Adrenal gland (tissue), 12 donors: ENCODE measurements around the gene WDR38. TPM values are rescaled to one million over a fixed set of nuclear protein-coding genes. Genes with fewer than 3 reads are reported as not detected.

Experiments
- DNase-seq, 7 donors: peaks; one replicate each; pipeline ENCODE4 v3.0.0-alpha.2; 2019 to 2020
- H3K27ac ChIP-seq, 5 donors: fragments of 200-600 bp; sonication (generic) in 4 of 5; 1 replicate in 3 of 5; 2 replicates in 2 of 5; pipeline versions ENCODE4 v1.5.1 to v1.8.0; 2016 to 2020; ENCODE audit warnings: mild to moderate bottlenecking in 1 of 5
- H3K27me3 ChIP-seq: fragments of 200-600 bp; 2 replicates; pipeline ENCODE4 v1.8.0; 2021
- H3K36me3 ChIP-seq, 2 donors: fragments of 200-600 bp; replicated peaks in 1 of 2; 1 replicate in 1 of 2; 2 replicates in 1 of 2; pipeline versions ENCODE4 v1.5.1 to v1.8.0; 2018 to 2022
- H3K4me1 ChIP-seq, 2 donors: fragments of 200-600 bp; replicated peaks in 1 of 2; 1 replicate in 1 of 2; 2 replicates in 1 of 2; pipeline versions ENCODE4 v1.5.1 to v1.8.0; 2018 to 2021
- H3K4me3 ChIP-seq, 4 donors: fragments of 200-600 bp; sonication (generic) in 3 of 4; one replicate each; pipeline ENCODE4 v1.5.1; 2016 to 2018
- H3K9me3 ChIP-seq, 3 donors: fragments of 200-600 bp; sonication (generic) in 1 of 3; replicated peaks in 1 of 3; 1 replicate in 2 of 3; 2 replicates in 1 of 3; pipeline versions ENCODE4 v1.5.1 to v1.8.0; 2016 to 2021
- POLR2A ChIP-seq, 2 donors: fragments of 450-650 bp; IDR thresholded peaks; one replicate each; pipeline ENCODE4 v1.6.1; 2017; ENCODE audit warnings: antibody characterized with exemption in 2 of 2, mild to moderate bottlenecking in 2 of 2, moderate library complexity in 1 of 2
- WGBS, 4 donors: extraction: QIAGEN DNeasy Blood & Tissue Kit in 2 of 4; methylation state at CpG; one replicate each; pipeline versions ENCODE4 v1.1.5 to v1.1.7; 2013 to 2017; 5-methylcytosine and 5-hydroxymethylcytosine counted together
- intact Hi-C, 2 donors: fragments of 100-400 bp; cut with DNase I; formaldehyde crosslinking; loops; one replicate each; pipeline versions ENCODE4 v1.14.1 to v1.15.0; 2022 to 2023
- polyA plus RNA-seq, 3 donors: library from polyadenylated mRNA; stranded (reverse); fragments of 200-250 nt in 2 of 3; fragments of 350-450 nt in 1 of 3; fragmentation: Illumina TruSeq in 1 of 3; extraction: RNeasy Lipid Tissue Mini Kit (QIAGEN cat#74804) in 1 of 3; gene quantifications; one replicate each; pipeline ENCODE4 v1.2.3, GENCODE V29; 2013 to 2014
- total RNA-seq, 9 donors: library from RNA; depleted of rRNA in 4 of 9; stranded (reverse); fragments of >200 nt in 4 of 9; fragments of 120-200 nt in 1 of 9; fragmentation: NEBNext Ultra II Directional in 1 of 9; extraction: Animal tissue kit (Norgen Biotek cat#: 25700) in 1 of 9; gene quantifications; one replicate each; pipeline versions ENCODE4 v1.1.0 to v1.2.4, GENCODE V29; 2013 to 2023
- TF ChIP-seq, protein P1 (sequence below), 6 experiments: fragments of 450-650 bp in 4 of 6; fragments of 200-600 bp in 2 of 6; sonication (generic) in 1 of 6; IDR thresholded peaks; 1 replicate in 5 of 6; 2 replicates in 1 of 6; pipeline versions ENCODE4 v1.5.1 to v1.8.0; 2016 to 2021; ENCODE audit warnings: antibody characterized with exemption in 6 of 6, mild to moderate bottlenecking in 2 of 6, moderate library complexity in 1 of 6
- donor health status: healthy with polysubstance abuse.
- donor health status: Bipolar disorder and iron deficiency.
- donor health status: DM: yes; HTN: yes; CAD: no.
- donor health status: DM: no; HTN: no; CAD: no.
- donor health status: DM: no; HTN: no; CAD: no.
- donor health status: DM: yes; HTN: yes; CAD: no.

Gene WDR38
- total and polyA plus RNA-seq, 12 donors, result 0.16 TPM; not detected in 11

DNA sequence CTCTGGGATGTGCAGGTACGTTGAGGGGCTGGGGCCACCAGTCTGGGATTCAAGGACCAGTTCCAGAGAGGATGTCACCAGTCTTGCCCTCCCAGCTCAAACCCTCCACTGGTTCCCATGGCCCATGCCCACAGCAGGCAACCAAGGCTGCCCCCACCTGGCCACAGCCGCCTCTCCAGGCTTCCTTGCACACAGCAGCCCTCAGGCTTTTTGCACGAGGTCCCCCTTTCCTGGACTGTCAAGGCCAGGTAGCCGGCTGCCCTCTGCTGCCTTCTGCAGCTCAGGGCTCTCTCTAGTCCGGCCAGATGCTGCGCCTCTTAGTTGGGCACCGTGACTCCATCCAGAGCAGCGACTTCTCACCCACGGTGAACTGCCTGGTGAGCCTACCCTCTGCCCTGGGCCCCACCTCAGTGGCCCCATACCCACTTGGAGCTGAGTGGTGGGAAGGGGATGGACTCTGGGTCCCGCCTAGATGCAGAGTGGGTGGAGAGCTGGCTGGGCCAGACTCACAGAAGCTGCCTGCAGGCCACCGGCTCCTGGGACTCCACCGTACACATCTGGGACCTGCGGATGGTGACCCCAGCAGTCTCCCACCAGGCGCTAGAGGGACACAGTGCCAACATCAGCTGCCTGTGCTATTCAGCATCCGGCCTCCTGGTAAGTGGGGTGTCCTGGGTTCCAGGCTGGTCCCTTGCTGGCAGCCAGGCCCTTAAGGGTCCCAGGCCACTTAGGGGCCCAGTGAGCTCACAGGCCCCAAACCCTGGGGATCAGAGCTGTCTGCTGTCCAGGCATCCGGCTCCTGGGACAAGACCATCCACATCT is 2.9 kb downstream of the WDR38 start:
- peak in 3 of 7 donors; percentile 37 to 53 (median 41) for DNase-seq
- H3K27me3 ChIP-seq, result no peaks in the 10 kb centered on the region
- TF ChIP-seq, protein P1, sequence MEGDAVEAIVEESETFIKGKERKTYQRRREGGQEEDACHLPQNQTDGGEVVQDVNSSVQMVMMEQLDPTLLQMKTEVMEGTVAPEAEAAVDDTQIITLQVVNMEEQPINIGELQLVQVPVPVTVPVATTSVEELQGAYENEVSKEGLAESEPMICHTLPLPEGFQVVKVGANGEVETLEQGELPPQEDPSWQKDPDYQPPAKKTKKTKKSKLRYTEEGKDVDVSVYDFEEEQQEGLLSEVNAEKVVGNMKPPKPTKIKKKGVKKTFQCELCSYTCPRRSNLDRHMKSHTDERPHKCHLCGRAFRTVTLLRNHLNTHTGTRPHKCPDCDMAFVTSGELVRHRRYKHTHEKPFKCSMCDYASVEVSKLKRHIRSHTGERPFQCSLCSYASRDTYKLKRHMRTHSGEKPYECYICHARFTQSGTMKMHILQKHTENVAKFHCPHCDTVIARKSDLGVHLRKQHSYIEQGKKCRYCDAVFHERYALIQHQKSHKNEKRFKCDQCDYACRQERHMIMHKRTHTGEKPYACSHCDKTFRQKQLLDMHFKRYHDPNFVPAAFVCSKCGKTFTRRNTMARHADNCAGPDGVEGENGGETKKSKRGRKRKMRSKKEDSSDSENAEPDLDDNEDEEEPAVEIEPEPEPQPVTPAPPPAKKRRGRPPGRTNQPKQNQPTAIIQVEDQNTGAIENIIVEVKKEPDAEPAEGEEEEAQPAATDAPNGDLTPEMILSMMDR (IDR thresholded peaks at IDR 0.05), result peak in 2 of 6 experiments; percentile 6 to 20
- no peak for TF ChIP-seq POLR2A (IDR thresholded peaks at IDR 0.05)
- no peak overlapping the region for H3K4me3 ChIP-seq
- no peaks in the 10 kb centered on the region for H3K9me3 ChIP-seq
- peaks cover 15 to 39% of the 10 kb centered on the region in 2 donors for H3K4me1 ChIP-seq
- H3K27ac ChIP-seq, result no peak overlapping the region
- peaks cover 0 to 38% of the 10 kb centered on the region in 2 donors for H3K36me3 ChIP-seq
- intact Hi-C loops, result loop anchor here in 1 of 2 donors (10.0 kb wide), 1 partner anchor 519 kb away; no protein-coding TSS in a partner anchor
- WGBS, 4 donors, result 55 to 76% (median 61%) methylated on average over 5 to 16 of the region's 16 CpGs

DNA sequence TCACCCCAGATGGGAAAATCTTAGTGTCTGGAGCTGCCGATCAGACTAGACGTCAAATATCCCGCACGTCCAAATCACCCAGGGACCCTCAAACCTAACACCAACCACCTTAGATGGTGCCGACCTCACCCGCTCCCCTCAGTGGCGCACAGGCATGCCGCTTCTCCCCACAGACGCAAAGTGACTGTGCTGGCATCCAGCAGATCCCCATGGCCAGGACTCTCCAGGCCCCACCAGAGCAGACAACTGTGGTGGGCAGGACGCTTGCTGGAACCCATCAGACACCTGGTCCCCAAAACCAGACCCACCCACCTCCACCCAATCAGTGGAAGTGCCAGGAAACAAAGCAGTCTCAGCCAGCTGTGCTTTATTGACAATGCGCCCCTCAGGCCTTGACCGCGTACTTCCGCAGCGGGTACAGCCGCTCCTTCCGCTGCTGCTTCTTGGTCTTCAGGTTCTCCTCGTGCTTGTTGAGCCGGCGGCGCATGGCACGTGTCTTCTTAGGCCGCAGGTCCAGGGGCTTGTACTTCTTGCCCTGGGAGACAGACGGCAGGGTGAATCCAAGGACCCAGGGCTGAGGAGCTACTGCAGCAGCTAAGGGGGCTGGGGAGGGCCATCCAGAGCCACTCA is 4.4 kb downstream of the WDR38 start:
- Histone ChIP-seq H3K36me3 (peaks cover 0 to 38% of the 10 kb centered on the region in 2 donors), H3K27me3 (no peaks in the 10 kb centered on the region), H3K4me3 (no peak overlapping the region), H3K4me1 (peaks cover 15 to 38% of the 10 kb centered on the region in 2 donors), H3K27ac (no peak overlapping the region), H3K9me3 (no peaks in the 10 kb centered on the region)
- WGBS, 4 donors, result 83 to 100% (median 86%) methylated on average over 3 to 24 of the region's 24 CpGs
- TF ChIP-seq, protein P1 (IDR thresholded peaks at IDR 0.05), result no peak
- no peak for TF ChIP-seq POLR2A (IDR thresholded peaks at IDR 0.05)
- intact Hi-C loops, result loop anchor here in 1 of 2 donors (10.0 kb wide), 1 partner anchor 517 kb away; no protein-coding TSS in a partner anchor
- no peak for DNase-seq

GRCh38 chr9:124858330-124859046 is 5.2 kb downstream of the WDR38 start:
- intact Hi-C loops, result loop anchor here in 1 of 2 donors (10.0 kb wide), 1 partner anchor 516 kb away; no protein-coding TSS in a partner anchor
- Histone ChIP-seq H3K27ac (no peak overlapping the region), H3K4me1 (peaks cover 15 to 36% of the 10 kb centered on the region in 2 donors), H3K9me3 (no peaks in the 10 kb centered on the region), H3K36me3 (peaks cover 0 to 38% of the 10 kb centered on the region in 2 donors), H3K4me3 (no peak overlapping the region), H3K27me3 (no peaks in the 10 kb centered on the region)
- TF ChIP-seq, protein P1 (IDR thresholded peaks at IDR 0.05), result no peak
- no peak for TF ChIP-seq POLR2A (IDR thresholded peaks at IDR 0.05)
- DNase-seq, result no peak
- WGBS, 4 donors, result 41 to 90% (median 61%) methylated on average over 2 to 9 of the region's 9 CpGs
